GM23248 (cell line): ENCODE data around the gene ZC2HC1C. TPM values are rescaled to one million over a fixed set of nuclear protein-coding genes. Genes with fewer than 3 reads are reported as not detected.

Experiments
- DNase-seq: peaks from one replicate; pipeline ENCODE4 v3.0.0-alpha.2; 2015
- H2AFZ ChIP-seq: fragments of 200-600 bp; sonication (generic); 2 replicates; pipeline ENCODE4 v1.6.1; 2016; ENCODE audit warnings: antibody characterized with exemption
- H3F3A ChIP-seq: fragments of 200-600 bp; sonication (generic); 2 replicates; pipeline ENCODE4 v1.6.1; 2016; ENCODE audit warnings: mild to moderate bottlenecking, antibody characterized with exemption, mixed run types; ENCODE audit not compliant: insufficient read depth
- H3K27ac ChIP-seq: fragments of 200-600 bp; sonication (generic); 2 replicates; pipeline ENCODE4 v1.5.1; 2016; ENCODE audit warnings: mild to moderate bottlenecking
- H3K27me3 ChIP-seq: fragments of 200-600 bp; sonication (generic); replicated peaks from 2 replicates; pipeline ENCODE4 v1.6.1; 2016; ENCODE audit warnings: mild to moderate bottlenecking; ENCODE audit not compliant: insufficient read depth
- H3K36me3 ChIP-seq: fragments of 200-600 bp; sonication (generic); 2 replicates; pipeline ENCODE4 v1.6.1; 2016; ENCODE audit warnings: low read depth, mild to moderate bottlenecking
- H3K4me1 ChIP-seq: fragments of 200-600 bp; sonication (generic); 2 replicates; pipeline ENCODE4 v1.6.1; 2016; ENCODE audit warnings: mild to moderate bottlenecking; ENCODE audit not compliant: insufficient read depth
- H3K4me2 ChIP-seq: fragments of 200-600 bp; sonication (generic); one replicate; pipeline ENCODE4 v1.6.1; 2016; ENCODE audit warnings: mild to moderate bottlenecking; ENCODE audit not compliant: unreplicated experiment
- H3K4me3 ChIP-seq: fragments of 200-600 bp; sonication (generic); 2 replicates; pipeline ENCODE4 v1.5.1; 2016; ENCODE audit warnings: mild to moderate bottlenecking
- H3K79me2 ChIP-seq: fragments of 200-600 bp; sonication (generic); 2 replicates; pipeline ENCODE4 v1.6.1; 2016; ENCODE audit warnings: mild to moderate bottlenecking; ENCODE audit not compliant: insufficient read depth
- H3K9ac ChIP-seq: fragments of 200-600 bp; sonication (generic); 2 replicates; pipeline ENCODE4 v1.6.1; 2016; ENCODE audit warnings: mild to moderate bottlenecking
- H3K9me2 ChIP-seq: fragments of 200-600 bp; sonication (generic); 2 replicates; pipeline ENCODE4 v1.6.1; 2016; ENCODE audit warnings: mixed run types, mild to moderate bottlenecking, moderate library complexity; ENCODE audit not compliant: insufficient read depth
- H3K9me3 ChIP-seq: fragments of 200-600 bp; sonication (generic); one replicate; pipeline ENCODE4 v1.6.1; 2017; ENCODE audit warnings: low read depth
- H4K20me1 ChIP-seq: fragments of 200-600 bp; sonication (generic); 2 replicates; pipeline ENCODE4 v1.6.0; 2016; ENCODE audit not compliant: insufficient read depth
- EZH2 ChIP-seq: fragments of 200-600 bp; sonication (generic); IDR thresholded peaks from 2 replicates; pipeline ENCODE4 v1.6.1; 2018; ENCODE audit warnings: antibody characterized with exemption, mild to moderate bottlenecking; ENCODE audit not compliant: insufficient read depth, poor library complexity, severe bottlenecking
- EZH2phosphoT487 ChIP-seq: fragments of 200-600 bp; sonication (generic); IDR thresholded peaks from 2 replicates; pipeline ENCODE4 v1.6.1; 2018; ENCODE audit warnings: antibody characterized with exemption, moderate library complexity, mild to moderate bottlenecking, low read depth; ENCODE audit not compliant: insufficient read depth
- WGBS, 2 experiments: methylation state at CpG; one replicate each; pipeline ENCODE4 v1.1.6; 2015 to 2017; ENCODE audit warnings: low lambda C conversion rate in 2 of 2, low coverage in 1 of 2; ENCODE audit errors: missing lambda C conversion rate in 2 of 2; 5-methylcytosine and 5-hydroxymethylcytosine counted together
- in situ Hi-C: fragments of 300-500 bp; cut with MboI; formaldehyde crosslinking; loops from 2 replicates; pipeline ENCODE4 v1.15.0; 2020
- polyA plus RNA-seq: library from polyadenylated mRNA; unstranded; fragments of >200 nt; fragmentation: Nextera tagmentation; extraction: Ambion mirVana; gene quantifications from 2 replicates; pipeline ENCODE4 v1.2.1, GENCODE V29; 2016
- total RNA-seq: library from RNA; depleted of rRNA; stranded (reverse); fragments of >200 nt; shearing (Covaris generic); gene quantifications from 2 replicates; pipeline ENCODE4 v1.2.3, GENCODE V29; 2014; rRNA removed

The ZC2HC1C gene, protein sequence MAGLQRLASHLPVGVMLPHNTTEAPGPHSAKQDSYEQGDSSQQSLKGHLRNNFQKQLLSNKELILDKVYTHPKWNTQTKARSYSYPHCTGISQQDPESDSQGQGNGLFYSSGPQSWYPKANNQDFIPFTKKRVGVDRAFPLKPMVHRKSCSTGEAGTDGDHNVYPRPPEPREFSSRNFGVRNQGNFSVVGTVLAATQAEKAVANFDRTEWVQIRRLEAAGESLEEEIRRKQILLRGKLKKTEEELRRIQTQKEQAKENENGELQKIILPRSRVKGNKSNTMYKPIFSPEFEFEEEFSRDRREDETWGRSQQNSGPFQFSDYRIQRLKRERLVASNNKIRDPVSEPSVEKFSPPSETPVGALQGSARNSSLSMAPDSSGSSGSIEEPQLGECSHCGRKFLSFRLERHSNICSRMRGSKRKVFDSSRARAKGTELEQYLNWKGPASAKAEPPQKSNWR
- 2.8 and 5.3 TPM in 2 replicates for total RNA-seq
- polyA plus RNA-seq = 1.0 TPM in 2 replicates

DNA sequence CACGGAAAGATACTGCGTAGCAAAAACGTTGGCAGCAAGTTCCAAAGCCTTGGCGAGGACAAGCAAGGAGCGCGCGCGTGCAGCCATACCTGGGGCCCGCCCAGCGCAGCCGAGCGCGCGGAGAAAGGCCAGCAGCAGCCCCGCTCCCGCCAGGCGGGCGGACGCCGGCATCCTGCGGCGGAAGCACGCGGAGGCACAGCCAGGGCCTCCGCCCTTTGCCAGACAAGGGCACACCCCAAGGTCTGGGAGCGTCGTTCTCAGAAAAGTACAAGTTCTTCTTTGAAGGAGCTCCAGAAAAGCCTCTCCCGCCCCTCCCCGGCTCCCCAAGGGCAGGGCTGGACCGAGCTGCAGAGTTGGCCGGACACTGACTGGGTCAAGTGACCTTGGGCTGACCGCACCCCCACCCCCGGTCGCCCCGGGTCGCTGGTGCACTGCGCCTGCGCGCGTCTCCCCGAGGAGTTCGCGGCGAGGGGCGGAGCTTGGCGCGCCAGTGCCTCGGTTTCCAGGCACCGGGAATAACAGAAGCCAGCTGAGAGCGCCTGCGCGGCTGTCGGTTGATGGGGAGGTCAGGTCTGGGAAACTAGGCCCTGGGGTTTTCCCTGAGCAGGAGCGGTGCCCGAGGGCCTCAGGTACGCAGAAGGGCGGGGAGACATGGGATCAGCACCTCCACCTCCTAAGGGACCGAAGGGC, at the start of gene ZC2HC1C:
ZC2HC1C (plus strand) TSS at position 521 of the 690 bp plus-strand sequence. CDS start 933 bp downstream, outside the sequence.
- H2AFZ ChIP-seq = peak within 1 kb of the TSS; percentile 75
- peaks cover 18% of the 10 kb centered on the region for H3K4me1 ChIP-seq
- H3K9ac ChIP-seq = peak within 1 kb of the TSS; percentile 80
- TF ChIP-seq EZH2 (no peak), EZH2phosphoT487 (no peak)
- H3K36me3 ChIP-seq = no peaks in the 10 kb centered on the region
- H3K27ac ChIP-seq = peak within 1 kb of the TSS; percentile 74
- no peaks in the 10 kb centered on the region for H3K9me2 ChIP-seq
- H3K27me3 ChIP-seq = no peaks in the 10 kb centered on the region
- in situ Hi-C loops = no loop called here
- DNase-seq = peak; percentile 94
- H3K79me2 ChIP-seq = no peaks in the 10 kb centered on the region; the same call in 1 of the 2 replicates
- no peaks in the 10 kb centered on the region for H4K20me1 ChIP-seq
- 2 to 3% methylated on average over 49 to 50 of the region's 58 CpGs for WGBS, 2 experiments
- H3K4me2 ChIP-seq = peak within 1 kb of the TSS; percentile 86
- H3F3A ChIP-seq = peaks cover 23% of the 10 kb centered on the region; the same call in 1 of the 2 replicates
- peak within 1 kb of the TSS; percentile 73 for H3K4me3 ChIP-seq
- no peaks in the 10 kb centered on the region for H3K9me3 ChIP-seq

DNA sequence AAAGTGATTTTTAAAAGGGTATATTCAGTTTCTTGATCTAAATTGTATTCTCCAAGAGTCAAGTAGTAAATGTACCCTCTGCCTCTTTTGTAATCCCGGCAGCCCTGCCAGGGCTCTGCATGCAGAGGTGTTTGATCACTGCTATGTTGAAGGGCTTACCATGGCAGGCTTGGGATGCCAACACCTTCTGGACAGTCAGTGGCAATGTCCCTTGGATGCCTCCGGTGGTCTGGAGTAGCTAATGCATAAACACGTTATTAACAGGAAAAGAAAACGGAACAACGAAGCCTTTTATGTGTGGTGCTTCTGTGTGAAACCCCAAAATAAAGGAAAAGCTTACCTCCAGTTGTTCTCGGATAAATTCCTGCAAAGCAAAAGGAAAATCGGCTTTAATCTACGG, 46.8 kb upstream of the ZC2HC1C start:
- H3F3A ChIP-seq = peaks cover 7% of the 10 kb centered on the region; the same call in 1 of the 2 replicates
- no peaks in the 10 kb centered on the region for H3K9me3 ChIP-seq
- no peaks in the 10 kb centered on the region for H3K9me2 ChIP-seq
- 70 to 73% methylated on average over 8 of the region's 8 CpGs for WGBS, 2 experiments
- no peak overlapping the region for H3K4me2 ChIP-seq
- no peaks in the 10 kb centered on the region for H3K79me2 ChIP-seq
- H3K9ac ChIP-seq = no peak overlapping the region
- DNase-seq = peak; percentile 46
- H4K20me1 ChIP-seq = no peaks in the 10 kb centered on the region
- no peaks in the 10 kb centered on the region for H3K27me3 ChIP-seq
- no peak overlapping the region for H3K4me3 ChIP-seq
- H2AFZ ChIP-seq = no peak overlapping the region
- H3K4me1 ChIP-seq = no peaks in the 10 kb centered on the region; the same call in 1 of the 2 replicates
- H3K36me3 ChIP-seq = peaks cover 34% of the 10 kb centered on the region
- TF ChIP-seq EZH2 (no peak), EZH2phosphoT487 (no peak)
- H3K27ac ChIP-seq = no peak overlapping the region
- in situ Hi-C loops = no loop called here

DNA sequence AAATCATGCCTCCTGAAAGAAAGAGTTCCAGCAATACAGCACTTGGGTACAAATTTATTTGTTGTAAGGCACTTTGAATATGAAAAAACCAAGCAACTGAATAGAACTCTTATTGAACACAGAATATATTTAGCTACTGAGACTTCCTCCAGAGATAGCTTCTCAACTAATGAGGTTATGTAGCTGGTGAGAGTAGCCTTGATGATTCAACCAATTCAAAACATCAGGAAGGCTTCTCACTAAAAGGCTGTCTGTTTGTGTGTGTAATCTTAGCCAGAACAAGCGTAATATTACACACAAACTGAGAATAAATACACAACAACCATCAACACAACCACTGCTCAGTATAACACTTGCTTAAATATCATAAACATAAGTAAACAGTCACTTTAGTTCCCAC, 46.3 kb upstream of the ZC2HC1C start:
- WGBS, 2 experiments = 95 to 96% methylated on average over 1 of the region's 1 CpG
- no peaks in the 10 kb centered on the region for H4K20me1 ChIP-seq
- in situ Hi-C loops = no loop called here
- H3F3A ChIP-seq = peaks cover 7% of the 10 kb centered on the region; the same call in 1 of the 2 replicates
- H3K9me3 ChIP-seq = no peaks in the 10 kb centered on the region
- H3K4me1 ChIP-seq = no peaks in the 10 kb centered on the region; the same call in 1 of the 2 replicates
- no peaks in the 10 kb centered on the region for H3K9me2 ChIP-seq
- no peaks in the 10 kb centered on the region for H3K27me3 ChIP-seq
- no peak overlapping the region for H3K9ac ChIP-seq
- H3K79me2 ChIP-seq = no peaks in the 10 kb centered on the region
- no peak for TF ChIP-seq EZH2
- no peak for TF ChIP-seq EZH2phosphoT487
- peaks cover 32% of the 10 kb centered on the region for H3K36me3 ChIP-seq
- H3K4me2 ChIP-seq = no peak overlapping the region
- H3K4me3 ChIP-seq = no peak overlapping the region
- no peak overlapping the region for H2AFZ ChIP-seq
- H3K27ac ChIP-seq = no peak overlapping the region
- peak; percentile 16 for DNase-seq

DNA sequence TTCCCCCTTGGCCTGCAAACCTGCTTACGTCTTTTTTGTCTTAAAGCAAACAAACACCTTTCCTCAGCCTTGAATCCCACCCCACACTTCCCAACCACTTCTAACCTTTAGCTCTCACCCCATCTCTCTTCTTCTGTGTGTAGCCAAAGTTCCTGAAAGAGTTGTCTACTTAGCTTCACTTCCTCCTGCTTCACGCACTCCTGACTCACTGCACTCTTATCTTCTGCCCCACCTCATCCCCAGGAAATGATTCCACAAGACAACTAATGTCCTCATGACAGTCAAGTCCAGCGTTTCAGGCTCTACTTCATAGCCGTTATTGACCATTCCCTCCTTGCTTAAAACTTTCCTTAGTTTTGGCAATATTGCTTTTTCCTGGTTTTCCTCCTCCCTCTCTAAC, 44.4 kb upstream of the ZC2HC1C start:
- Histone ChIP-seq H4K20me1 (no peaks in the 10 kb centered on the region), H3K27me3 (no peaks in the 10 kb centered on the region), H3K4me1 (no peaks in the 10 kb centered on the region; the same call in 1 of the 2 replicates), H2AFZ (no peak overlapping the region), H3K27ac (no peak overlapping the region), H3F3A (peaks cover 7% of the 10 kb centered on the region; the same call in 1 of the 2 replicates), H3K4me3 (no peak overlapping the region), H3K36me3 (peaks cover 24% of the 10 kb centered on the region), H3K9me3 (no peaks in the 10 kb centered on the region), H3K9me2 (no peaks in the 10 kb centered on the region), H3K9ac (no peak overlapping the region), H3K79me2 (no peaks in the 10 kb centered on the region), H3K4me2 (no peak overlapping the region)
- TF ChIP-seq EZH2phosphoT487 = no peak
- no peak for TF ChIP-seq EZH2
- WGBS, 2 experiments = 77 to 82% methylated on average over 4 of the region's 4 CpGs
- peak; percentile 37 for DNase-seq
- in situ Hi-C loops = no loop called here
